ENCODE data around the gene TAAR8. TPM values are rescaled to one million over a fixed set of nuclear protein-coding genes. Genes with fewer than 3 reads are reported as not detected.
A peak's percentile ranks its signal among the peaks of the same experiment; 100 is the strongest.

Gene TAAR8
- total RNA-seq, 1 donor from 2014 or later = not detected

DNA sequence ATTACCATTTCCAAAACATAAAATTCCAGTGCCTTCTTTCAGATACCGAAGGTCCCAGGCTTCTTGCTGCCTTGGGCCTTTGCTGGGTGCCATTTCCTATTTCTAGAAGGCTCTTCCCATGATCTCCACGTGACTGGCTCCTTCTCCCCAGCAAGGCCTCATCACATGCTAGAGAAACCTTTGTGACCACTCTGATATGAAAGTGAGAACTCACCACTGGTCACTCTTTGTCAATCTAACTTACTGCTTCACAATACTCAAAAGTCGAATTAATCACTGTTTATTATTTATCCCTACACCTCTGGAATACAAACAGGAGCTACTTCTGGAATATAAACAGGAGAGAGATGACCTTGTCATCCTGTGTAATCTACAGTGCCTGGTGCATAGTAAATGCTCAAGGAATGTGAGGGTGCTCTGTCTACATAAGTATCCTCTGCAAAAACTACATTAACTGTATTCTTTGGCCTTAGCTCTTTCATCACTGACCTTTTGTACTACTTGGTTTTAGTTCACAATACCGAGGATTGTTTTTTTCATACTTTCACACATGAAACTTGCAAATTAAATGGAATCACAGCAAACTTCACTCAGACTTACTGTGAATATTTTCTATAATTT is 41.2 kb upstream of the TAAR8 start:
- DNase-seq (ENCODE audit: low read depth) = no peak
- no peaks in the 10 kb centered on the region for H3K27me3 ChIP-seq (ENCODE audit: control insufficient read depth, insufficient read depth, low read length)
- TF ChIP-seq, protein P1, sequence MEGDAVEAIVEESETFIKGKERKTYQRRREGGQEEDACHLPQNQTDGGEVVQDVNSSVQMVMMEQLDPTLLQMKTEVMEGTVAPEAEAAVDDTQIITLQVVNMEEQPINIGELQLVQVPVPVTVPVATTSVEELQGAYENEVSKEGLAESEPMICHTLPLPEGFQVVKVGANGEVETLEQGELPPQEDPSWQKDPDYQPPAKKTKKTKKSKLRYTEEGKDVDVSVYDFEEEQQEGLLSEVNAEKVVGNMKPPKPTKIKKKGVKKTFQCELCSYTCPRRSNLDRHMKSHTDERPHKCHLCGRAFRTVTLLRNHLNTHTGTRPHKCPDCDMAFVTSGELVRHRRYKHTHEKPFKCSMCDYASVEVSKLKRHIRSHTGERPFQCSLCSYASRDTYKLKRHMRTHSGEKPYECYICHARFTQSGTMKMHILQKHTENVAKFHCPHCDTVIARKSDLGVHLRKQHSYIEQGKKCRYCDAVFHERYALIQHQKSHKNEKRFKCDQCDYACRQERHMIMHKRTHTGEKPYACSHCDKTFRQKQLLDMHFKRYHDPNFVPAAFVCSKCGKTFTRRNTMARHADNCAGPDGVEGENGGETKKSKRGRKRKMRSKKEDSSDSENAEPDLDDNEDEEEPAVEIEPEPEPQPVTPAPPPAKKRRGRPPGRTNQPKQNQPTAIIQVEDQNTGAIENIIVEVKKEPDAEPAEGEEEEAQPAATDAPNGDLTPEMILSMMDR (IDR thresholded peaks at IDR 0.05; ENCODE audit: insufficient read depth, low read length, poor library complexity, severe bottlenecking) = no peak
- peak overlapping the region; percentile 75 for H3K4me3 ChIP-seq (ENCODE audit: low read depth, low read length)
- H3K36me3 ChIP-seq (ENCODE audit: control insufficient read depth, insufficient read depth, low read length) = no peaks in the 10 kb centered on the region

DNA sequence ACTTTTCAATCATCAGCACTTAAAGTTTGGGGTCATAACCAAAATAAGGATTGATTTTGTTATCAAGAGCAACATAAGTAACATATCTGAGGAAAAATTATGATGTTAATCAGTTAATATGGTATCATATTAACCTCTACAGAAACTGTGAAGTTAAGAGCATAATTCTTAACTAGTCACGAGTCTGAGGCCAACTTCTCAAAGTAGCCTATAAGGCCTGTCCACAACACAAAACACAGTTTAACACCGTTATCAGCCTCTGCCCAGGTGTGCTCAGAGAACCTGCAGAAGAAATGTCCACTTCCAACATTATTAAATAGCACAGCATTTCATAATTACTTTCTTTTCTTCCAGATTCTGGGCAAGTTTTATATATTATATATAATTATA is 40.6 kb upstream of the TAAR8 start:
- Histone ChIP-seq H3K4me3 (ENCODE audit: low read depth, low read length) (peak overlapping the region; percentile 75), H3K27me3 (ENCODE audit: control insufficient read depth, insufficient read depth, low read length) (no peaks in the 10 kb centered on the region), H3K36me3 (ENCODE audit: control insufficient read depth, insufficient read depth, low read length) (no peaks in the 10 kb centered on the region)
- no peak for DNase-seq (ENCODE audit: low read depth)
- TF ChIP-seq, protein P1 (IDR thresholded peaks at IDR 0.05; ENCODE audit: insufficient read depth, low read length, poor library complexity, severe bottlenecking) = no peak

DNA sequence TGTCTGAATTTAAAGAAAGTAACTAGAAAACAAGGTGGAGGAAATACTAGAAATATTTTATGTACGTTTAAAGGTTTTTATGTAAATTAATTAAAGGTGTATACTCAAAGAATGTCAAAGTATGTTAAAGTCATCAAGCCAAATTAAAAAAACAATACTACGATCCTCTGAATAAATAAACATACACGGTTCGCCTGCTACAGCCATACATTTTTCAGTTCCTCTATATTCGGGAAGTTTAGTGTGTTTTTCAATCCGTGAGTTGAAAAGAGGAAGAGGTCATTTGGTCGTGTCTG is 40.2 kb upstream of the TAAR8 start:
- Histone ChIP-seq H3K4me3 (ENCODE audit: low read depth, low read length) (peak overlapping the region; percentile 75), H3K27me3 (ENCODE audit: control insufficient read depth, insufficient read depth, low read length) (no peaks in the 10 kb centered on the region), H3K36me3 (ENCODE audit: control insufficient read depth, insufficient read depth, low read length) (no peaks in the 10 kb centered on the region)
- TF ChIP-seq, protein P1 (IDR thresholded peaks at IDR 0.05; ENCODE audit: insufficient read depth, low read length, poor library complexity, severe bottlenecking) = no peak
- no peak for DNase-seq (ENCODE audit: low read depth)

DNA sequence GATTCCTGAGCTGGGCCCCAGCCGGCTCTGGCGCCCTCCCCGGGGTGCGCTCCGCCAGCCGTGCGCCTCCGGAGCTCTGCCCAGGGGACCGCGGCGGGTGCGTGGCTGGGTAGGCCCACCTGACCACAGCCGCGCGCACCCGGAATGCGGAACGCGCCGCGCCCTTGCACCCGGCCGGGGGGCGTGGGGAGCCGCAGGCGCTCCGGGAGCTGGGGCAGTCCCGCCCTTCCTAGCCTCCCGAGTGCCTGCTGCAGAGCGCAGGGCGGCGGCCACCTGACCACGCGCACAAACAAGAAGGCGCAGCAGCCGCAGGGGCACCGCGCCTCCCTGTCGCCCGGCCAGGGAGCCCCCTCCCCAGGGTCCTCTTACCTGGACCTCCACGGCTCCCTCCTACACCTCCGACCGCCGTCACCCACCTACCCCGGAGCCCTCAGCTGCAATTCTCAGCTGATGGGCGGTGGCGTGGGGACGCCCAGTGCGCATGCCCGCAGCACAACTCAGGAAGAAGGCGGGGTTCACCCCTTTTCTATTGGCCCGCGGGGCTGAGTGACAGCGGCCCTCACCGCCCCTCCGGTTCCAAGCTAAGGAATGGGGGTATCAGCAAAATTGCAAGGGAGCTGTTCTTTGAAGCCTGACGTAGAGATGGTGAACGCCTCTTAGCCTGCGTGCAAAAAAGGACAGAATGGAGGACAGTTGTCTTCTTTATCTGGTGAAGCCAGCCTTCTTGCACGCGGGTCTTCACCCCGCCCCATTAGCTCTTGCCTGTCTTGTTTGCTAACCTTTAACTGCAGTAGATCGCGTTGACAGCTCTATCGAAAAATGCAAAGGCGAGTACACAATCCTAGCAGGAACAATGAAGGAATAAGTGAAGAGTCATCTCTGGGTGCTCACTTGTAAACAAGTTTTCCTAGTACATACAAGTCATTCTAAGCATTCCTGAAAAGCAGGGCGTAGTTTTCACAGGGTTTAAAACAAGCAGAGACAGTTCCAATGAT is 39.5 kb upstream of the TAAR8 start, which contains the start of gene STX7:
Gene STX7, minus strand, starts transcription at position 479 of the 995 bp plus-strand sequence. CDS start 9,586 bp downstream, outside the sequence.
- Histone ChIP-seq H3K36me3 (ENCODE audit: control insufficient read depth, insufficient read depth, low read length) (no peaks in the 10 kb centered on the region), H3K4me3 (ENCODE audit: low read depth, low read length) (peak within 1 kb of the TSS; percentile 75), H3K27me3 (ENCODE audit: control insufficient read depth, insufficient read depth, low read length) (no peaks in the 10 kb centered on the region)
- DNase-seq (ENCODE audit: low read depth) = peak; percentile 53
- TF ChIP-seq, protein P1 (IDR thresholded peaks at IDR 0.05; ENCODE audit: insufficient read depth, low read length, poor library complexity, severe bottlenecking) = no peak

DNA sequence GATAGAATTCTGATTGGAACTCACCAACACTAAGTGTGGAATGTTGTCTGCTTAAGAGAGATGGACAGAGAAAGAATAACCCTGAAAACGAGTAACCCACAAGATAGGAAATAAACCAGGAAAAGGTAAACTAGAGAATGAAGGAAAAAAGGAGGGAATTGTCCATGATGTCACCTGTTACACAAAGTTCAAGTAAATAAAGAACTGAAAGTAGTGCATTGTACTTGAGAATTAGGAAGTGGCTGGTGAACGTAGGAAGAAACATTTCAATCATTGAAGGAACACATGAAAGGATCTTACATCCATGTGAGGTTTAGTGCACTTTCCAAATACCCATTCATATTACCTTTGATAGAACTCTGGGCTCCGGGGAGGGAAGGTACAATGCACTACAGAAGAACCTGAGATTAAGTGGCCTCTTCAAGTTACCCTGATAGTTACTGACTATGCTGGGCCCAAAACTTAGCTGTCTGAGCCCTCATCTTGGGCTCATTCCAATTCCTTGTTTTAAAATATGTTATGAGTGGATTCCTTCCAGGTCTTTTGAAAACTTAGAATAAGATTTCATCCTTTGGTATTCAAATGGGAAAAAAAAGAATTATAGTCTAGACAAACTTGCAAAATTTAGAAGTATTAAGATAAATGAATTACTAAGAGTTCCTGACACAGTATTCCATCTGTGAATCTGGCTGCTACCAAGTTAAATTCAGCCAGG is 38.5 kb upstream of the TAAR8 start:
- no peak for DNase-seq (ENCODE audit: low read depth)
- TF ChIP-seq, protein P1 (IDR thresholded peaks at IDR 0.05; ENCODE audit: insufficient read depth, low read length, poor library complexity, severe bottlenecking) = no peak
- Histone ChIP-seq H3K27me3 (ENCODE audit: control insufficient read depth, insufficient read depth, low read length) (no peaks in the 10 kb centered on the region), H3K4me3 (ENCODE audit: low read depth, low read length) (no peak overlapping the region), H3K36me3 (ENCODE audit: control insufficient read depth, insufficient read depth, low read length) (no peaks in the 10 kb centered on the region)
